Type B pancreatic cell (in vitro differentiated cells): Measurements from ENCODE around the gene LAMA5. TPM values are rescaled to one million over a fixed set of nuclear protein-coding genes. Genes with fewer than 3 reads are reported as not detected.
A peak's percentile ranks its signal among the peaks of the same experiment; 100 is the strongest.

Experiments
- DNase-seq: peaks from one replicate; pipeline ENCODE4 v3.0.0; 2021; ENCODE audit warnings: mixed read lengths; ENCODE audit not compliant: unreplicated experiment; ENCODE audit errors: extremely low spot score
- H3K27ac Mint-ChIP-seq: 2 replicates; pipeline ENCODE4 v1.8.0; 2021; ENCODE audit warnings: mild to moderate bottlenecking, mixed read lengths
- H3K27me3 Mint-ChIP-seq: 2 replicates; pipeline ENCODE4 v1.8.0; 2021; ENCODE audit warnings: mixed read lengths
- H3K36me3 Mint-ChIP-seq: 2 replicates; pipeline ENCODE4 v1.8.0; 2021; ENCODE audit warnings: mixed read lengths
- H3K4me1 Mint-ChIP-seq: one replicate; pipeline ENCODE4 v1.8.0; 2021; ENCODE audit warnings: mixed read lengths; ENCODE audit not compliant: unreplicated experiment
- H3K4me3 Mint-ChIP-seq: 2 replicates; pipeline ENCODE4 v1.8.0; 2021; ENCODE audit warnings: mild to moderate bottlenecking, mixed read lengths
- H3K9me3 Mint-ChIP-seq: 2 replicates; pipeline ENCODE4 v1.8.0; 2021; ENCODE audit warnings: mixed read lengths
- long read RNA-seq: library from polyadenylated mRNA; unstranded; transcript quantifications from one replicate; pipeline ENCODE4 v2.0.0, GENCODE V29; 2020
- total RNA-seq: library from RNA; stranded (reverse); gene quantifications from 2 replicates; pipeline ENCODE4 v1.2.1, GENCODE V29; 2021; ENCODE audit warnings: low replicate concordance
- TF ChIP-seq, protein P1 (sequence below): fragments of 200-600 bp; sonication (generic); conservative IDR thresholded peaks from 2 replicates; pipeline ENCODE4 v1.5.0; 2021; ENCODE audit warnings: antibody characterized with exemption, mild to moderate bottlenecking

LAMA5 gene, protein sequence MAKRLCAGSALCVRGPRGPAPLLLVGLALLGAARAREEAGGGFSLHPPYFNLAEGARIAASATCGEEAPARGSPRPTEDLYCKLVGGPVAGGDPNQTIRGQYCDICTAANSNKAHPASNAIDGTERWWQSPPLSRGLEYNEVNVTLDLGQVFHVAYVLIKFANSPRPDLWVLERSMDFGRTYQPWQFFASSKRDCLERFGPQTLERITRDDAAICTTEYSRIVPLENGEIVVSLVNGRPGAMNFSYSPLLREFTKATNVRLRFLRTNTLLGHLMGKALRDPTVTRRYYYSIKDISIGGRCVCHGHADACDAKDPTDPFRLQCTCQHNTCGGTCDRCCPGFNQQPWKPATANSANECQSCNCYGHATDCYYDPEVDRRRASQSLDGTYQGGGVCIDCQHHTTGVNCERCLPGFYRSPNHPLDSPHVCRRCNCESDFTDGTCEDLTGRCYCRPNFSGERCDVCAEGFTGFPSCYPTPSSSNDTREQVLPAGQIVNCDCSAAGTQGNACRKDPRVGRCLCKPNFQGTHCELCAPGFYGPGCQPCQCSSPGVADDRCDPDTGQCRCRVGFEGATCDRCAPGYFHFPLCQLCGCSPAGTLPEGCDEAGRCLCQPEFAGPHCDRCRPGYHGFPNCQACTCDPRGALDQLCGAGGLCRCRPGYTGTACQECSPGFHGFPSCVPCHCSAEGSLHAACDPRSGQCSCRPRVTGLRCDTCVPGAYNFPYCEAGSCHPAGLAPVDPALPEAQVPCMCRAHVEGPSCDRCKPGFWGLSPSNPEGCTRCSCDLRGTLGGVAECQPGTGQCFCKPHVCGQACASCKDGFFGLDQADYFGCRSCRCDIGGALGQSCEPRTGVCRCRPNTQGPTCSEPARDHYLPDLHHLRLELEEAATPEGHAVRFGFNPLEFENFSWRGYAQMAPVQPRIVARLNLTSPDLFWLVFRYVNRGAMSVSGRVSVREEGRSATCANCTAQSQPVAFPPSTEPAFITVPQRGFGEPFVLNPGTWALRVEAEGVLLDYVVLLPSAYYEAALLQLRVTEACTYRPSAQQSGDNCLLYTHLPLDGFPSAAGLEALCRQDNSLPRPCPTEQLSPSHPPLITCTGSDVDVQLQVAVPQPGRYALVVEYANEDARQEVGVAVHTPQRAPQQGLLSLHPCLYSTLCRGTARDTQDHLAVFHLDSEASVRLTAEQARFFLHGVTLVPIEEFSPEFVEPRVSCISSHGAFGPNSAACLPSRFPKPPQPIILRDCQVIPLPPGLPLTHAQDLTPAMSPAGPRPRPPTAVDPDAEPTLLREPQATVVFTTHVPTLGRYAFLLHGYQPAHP (N-terminal part only)
- total RNA-seq, result 246 and 611 TPM in 2 replicates
- long read RNA-seq, partial matches to known transcripts, result 5 of 6 reads
- long read RNA-seq, other reads (novel, unspliced or antisense), result 1 of 6 reads

DNA sequence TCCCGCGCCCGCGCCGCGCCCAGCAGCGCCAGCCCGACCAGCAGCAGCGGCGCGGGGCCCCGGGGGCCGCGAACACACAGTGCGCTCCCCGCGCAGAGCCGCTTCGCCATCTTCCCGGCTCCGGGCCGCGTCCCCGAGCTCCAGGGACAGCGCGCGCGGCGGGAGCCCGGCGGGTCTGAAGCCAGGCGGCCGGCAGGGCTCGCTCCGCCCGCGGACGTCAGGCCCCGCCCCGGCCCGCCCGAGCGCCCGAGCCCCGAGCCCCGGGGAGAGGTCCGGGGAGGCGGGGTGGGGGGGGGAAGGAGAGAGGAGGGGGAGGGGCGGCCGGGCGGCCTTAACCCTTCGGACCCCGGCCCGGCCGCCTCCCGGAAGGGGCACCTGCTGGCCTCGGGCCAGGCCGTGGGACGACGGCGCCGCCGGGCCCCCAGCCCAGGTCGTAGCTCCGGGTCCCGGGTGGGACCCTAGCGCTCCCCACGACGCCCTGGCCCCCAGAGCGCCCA is at the start of gene LAMA5:
LAMA5 (minus strand) TSS at position 177 of the 497 bp plus-strand sequence; CDS start at position 110, 67 bp downstream.
- H3K9me3 Mint-ChIP-seq, result no peaks in the 10 kb centered on the region
- no peaks in the 10 kb centered on the region for H3K27me3 Mint-ChIP-seq
- no peak for DNase-seq
- H3K36me3 Mint-ChIP-seq, result no peaks in the 10 kb centered on the region
- peaks cover 6% of the 10 kb centered on the region for H3K4me1 Mint-ChIP-seq
- H3K27ac Mint-ChIP-seq, result peak within 1 kb of the TSS; percentile 92
- TF ChIP-seq, protein P1, sequence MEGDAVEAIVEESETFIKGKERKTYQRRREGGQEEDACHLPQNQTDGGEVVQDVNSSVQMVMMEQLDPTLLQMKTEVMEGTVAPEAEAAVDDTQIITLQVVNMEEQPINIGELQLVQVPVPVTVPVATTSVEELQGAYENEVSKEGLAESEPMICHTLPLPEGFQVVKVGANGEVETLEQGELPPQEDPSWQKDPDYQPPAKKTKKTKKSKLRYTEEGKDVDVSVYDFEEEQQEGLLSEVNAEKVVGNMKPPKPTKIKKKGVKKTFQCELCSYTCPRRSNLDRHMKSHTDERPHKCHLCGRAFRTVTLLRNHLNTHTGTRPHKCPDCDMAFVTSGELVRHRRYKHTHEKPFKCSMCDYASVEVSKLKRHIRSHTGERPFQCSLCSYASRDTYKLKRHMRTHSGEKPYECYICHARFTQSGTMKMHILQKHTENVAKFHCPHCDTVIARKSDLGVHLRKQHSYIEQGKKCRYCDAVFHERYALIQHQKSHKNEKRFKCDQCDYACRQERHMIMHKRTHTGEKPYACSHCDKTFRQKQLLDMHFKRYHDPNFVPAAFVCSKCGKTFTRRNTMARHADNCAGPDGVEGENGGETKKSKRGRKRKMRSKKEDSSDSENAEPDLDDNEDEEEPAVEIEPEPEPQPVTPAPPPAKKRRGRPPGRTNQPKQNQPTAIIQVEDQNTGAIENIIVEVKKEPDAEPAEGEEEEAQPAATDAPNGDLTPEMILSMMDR, result no peak
- H3K4me3 Mint-ChIP-seq, result peak within 1 kb of the TSS; percentile 89

DNA sequence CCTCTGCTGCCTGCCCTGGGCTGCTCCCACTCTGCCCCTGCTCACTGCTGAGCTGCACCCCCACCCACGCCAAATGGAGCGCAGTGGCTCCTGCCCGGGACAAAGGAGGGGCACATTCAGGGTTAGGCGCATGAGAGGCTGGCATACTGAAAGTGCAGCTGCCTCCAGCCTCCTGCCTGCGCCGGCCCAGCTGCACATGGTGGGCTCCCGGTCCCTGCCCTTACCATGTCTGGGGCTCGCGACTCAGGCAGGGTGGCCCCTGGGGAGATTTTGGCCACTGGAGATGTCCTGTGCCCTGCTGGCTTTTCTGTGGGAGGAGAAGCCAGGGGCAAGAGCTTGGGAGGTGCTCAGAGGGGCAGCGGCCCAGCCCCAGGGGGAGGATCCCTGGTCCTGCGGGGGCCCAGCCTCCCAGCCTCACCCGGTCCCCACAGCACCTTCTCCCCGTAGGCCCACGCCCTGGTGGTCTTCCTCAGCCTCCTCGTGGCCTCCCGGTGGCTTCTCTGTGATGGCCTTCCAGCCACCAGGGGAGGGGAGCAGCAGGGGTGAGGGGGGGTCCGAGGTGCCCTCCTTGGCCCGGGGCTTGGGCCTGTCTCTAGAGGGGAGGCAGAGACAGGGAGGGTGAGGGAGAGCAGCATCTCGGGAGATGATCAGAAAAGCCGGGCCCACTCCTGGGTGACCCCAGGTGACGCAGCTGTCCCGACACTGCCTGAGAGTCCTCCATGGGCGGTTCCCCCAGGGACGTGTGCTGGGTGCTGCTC is 48.4 kb upstream of the LAMA5 start:
- DNase-seq, result no peak
- H3K4me1 Mint-ChIP-seq, result peaks cover 5% of the 10 kb centered on the region
- no peak overlapping the region for H3K4me3 Mint-ChIP-seq
- TF ChIP-seq, protein P1, result no peak
- H3K9me3 Mint-ChIP-seq, result no peaks in the 10 kb centered on the region
- H3K36me3 Mint-ChIP-seq, result no peaks in the 10 kb centered on the region
- H3K27me3 Mint-ChIP-seq, result no peaks in the 10 kb centered on the region
- H3K27ac Mint-ChIP-seq, result no peak overlapping the region

DNA sequence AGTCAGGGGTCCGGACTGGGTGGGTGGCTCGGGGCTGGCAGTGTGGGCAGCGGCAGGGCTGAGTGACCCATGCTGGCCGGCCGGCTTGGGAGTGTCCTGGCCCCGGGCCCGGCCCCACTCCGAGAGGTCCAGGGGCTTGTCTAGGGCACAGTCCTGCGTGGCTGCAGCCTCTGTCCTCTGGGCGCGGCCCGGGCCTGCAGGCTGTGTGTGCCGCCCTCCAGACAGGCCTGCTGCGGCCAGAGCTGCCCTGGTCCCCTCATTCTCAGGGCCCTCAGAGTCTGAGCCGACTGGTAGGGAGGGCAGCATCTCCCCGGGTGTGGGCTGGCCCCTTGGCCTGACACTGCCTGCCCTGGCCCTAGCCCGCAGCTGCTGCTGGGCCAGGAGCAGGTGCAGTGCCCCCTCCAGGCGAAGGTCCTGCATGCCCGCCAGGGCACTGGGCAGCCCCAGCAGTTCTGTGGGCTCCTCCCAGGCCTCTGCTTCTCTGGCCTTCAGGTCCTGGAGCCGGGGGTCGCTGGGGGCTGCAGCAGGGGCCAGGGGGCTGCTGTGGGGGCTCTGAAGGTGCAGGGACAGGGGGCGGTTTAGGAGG is 46.9 kb upstream of the LAMA5 start:
- Mint-ChIP-seq H3K27ac (no peak overlapping the region), H3K27me3 (no peaks in the 10 kb centered on the region), H3K36me3 (no peaks in the 10 kb centered on the region), H3K4me1 (peaks cover 9% of the 10 kb centered on the region), H3K9me3 (no peaks in the 10 kb centered on the region), H3K4me3 (no peak overlapping the region)
- TF ChIP-seq, protein P1, result peak; percentile 33
- DNase-seq, result no peak

DNA sequence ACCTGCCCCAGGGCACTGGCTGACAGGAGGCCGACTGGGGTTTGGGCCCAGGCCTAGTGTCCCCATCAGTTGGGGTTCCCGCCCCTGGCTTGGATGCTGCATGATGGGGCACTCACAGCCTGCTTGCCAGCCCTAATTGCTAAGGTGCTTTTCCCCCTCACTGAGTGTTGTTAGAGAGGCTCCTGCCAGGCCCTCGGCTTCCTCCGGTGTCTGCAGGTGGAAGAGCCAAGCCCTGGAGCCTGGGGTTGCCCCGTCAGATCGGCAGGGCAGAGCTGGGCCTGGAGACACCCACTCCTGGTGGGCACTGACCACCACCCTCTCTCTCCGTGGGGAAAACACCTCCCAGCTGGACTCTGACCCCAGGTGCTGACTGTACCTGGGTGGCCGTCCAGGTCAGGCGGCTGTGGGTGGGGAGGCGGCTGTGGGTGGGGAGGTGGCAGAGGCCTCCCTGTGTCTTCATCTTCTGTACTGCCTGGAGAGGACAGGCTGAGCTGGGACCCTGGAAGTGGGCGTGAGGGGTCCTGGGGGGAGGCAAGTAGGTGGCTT is 46.0 kb upstream of the LAMA5 start:
- peaks cover 9% of the 10 kb centered on the region for H3K4me1 Mint-ChIP-seq
- no peak for DNase-seq

More for the DNA sequence above, 46.0 kb upstream of the LAMA5 start:
- Mint-ChIP-seq H3K36me3 (no peaks in the 10 kb centered on the region), H3K27me3 (no peaks in the 10 kb centered on the region), H3K27ac (no peak overlapping the region), H3K4me3 (no peak overlapping the region), H3K9me3 (no peaks in the 10 kb centered on the region)
- TF ChIP-seq, protein P1, result no peak
